H1 (cell line): ENCODE data around the gene CTNNA3.

Experiments used
- CEBPB ChIP-seq: IDR thresholded peaks from 2 replicates; pipeline ENCODE4 v1.6.1; 2012; ENCODE audit warnings: low read depth, low read length
- CTCF ChIP-seq, 3 experiments: IDR thresholded peaks; 1 replicate in 2 of 3; 2 replicates in 1 of 3; pipeline versions ENCODE4 v1.5.1 to v1.6.1; 2011; ENCODE audit warnings: low read length in 3 of 3, mild to moderate bottlenecking in 3 of 3, inconsistent platforms in 2 of 3, low read depth in 1 of 3, moderate library complexity in 1 of 3; ENCODE audit not compliant: insufficient read depth in 1 of 3; ENCODE audit errors: control extremely low read depth in 1 of 3
- GABPA ChIP-seq: IDR thresholded peaks from 2 replicates; pipeline ENCODE4 v1.6.1; 2011; ENCODE audit warnings: mild to moderate bottlenecking, low read length, moderate library complexity, borderline replicate concordance; ENCODE audit not compliant: insufficient read depth
- MAFK ChIP-seq: IDR thresholded peaks from 2 replicates; pipeline ENCODE4 v1.6.1; 2012; ENCODE audit warnings: low read depth, mild to moderate bottlenecking, improper control_type of control experiment, low read length
- POLR2A ChIP-seq, 2 experiments: IDR thresholded peaks; 1 replicate in 1 of 2; 2 replicates in 1 of 2; pipeline ENCODE4 v1.6.1; 2011; ENCODE audit warnings: low read depth in 2 of 2, low read length in 2 of 2, mild to moderate bottlenecking in 2 of 2; ENCODE audit errors: control extremely low read depth in 1 of 2
- POLR2AphosphoS5 ChIP-seq: IDR thresholded peaks from 2 replicates; pipeline ENCODE4 v1.6.1; 2011; ENCODE audit warnings: low read depth, low read length
- RXRA ChIP-seq: IDR thresholded peaks from 2 replicates; pipeline ENCODE4 v1.6.1; 2011; ENCODE audit warnings: low read depth, mild to moderate bottlenecking, low read length, moderate library complexity; ENCODE audit not compliant: insufficient read depth
- TEAD4 ChIP-seq: IDR thresholded peaks from 2 replicates; pipeline ENCODE4 v1.6.1; 2012; ENCODE audit warnings: low read depth, low read length, inconsistent platforms, mixed read lengths
- TF ChIP-seq, protein P1 (sequence below): IDR thresholded peaks from 2 replicates; pipeline ENCODE4 v1.6.1; 2012; ENCODE audit warnings: low read length, inconsistent platforms
- TF ChIP-seq, protein P2 (sequence below): IDR thresholded peaks from 2 replicates; pipeline ENCODE4 v1.6.1; 2011; ENCODE audit warnings: low read length, improper control_type of control experiment
- TF ChIP-seq, protein P3 (sequence below): IDR thresholded peaks from 2 replicates; pipeline ENCODE4 v1.6.1; 2011; ENCODE audit warnings: low read depth, mild to moderate bottlenecking, low read length; ENCODE audit not compliant: insufficient read depth

DNA sequence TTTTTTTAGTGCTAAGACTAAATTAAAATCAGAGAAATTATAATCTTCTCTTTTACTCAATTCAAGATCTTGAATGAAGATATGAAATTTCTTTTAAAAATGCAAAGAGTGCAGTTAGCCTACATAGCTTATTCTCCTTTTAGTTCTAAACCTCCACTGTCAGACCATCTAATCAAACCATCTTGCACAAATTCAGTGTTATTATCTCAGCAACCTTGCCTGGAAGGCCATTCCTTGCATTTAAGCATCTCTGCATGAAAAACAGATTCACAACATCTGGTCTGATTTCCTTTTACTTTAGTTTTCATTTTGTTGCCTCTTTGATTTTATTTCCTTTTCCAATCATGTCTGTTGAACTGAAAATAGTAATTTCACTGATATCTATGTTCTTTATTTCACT lies 1297.3 kb downstream of the CTNNA3 start:
- TF ChIP-seq, protein P1, sequence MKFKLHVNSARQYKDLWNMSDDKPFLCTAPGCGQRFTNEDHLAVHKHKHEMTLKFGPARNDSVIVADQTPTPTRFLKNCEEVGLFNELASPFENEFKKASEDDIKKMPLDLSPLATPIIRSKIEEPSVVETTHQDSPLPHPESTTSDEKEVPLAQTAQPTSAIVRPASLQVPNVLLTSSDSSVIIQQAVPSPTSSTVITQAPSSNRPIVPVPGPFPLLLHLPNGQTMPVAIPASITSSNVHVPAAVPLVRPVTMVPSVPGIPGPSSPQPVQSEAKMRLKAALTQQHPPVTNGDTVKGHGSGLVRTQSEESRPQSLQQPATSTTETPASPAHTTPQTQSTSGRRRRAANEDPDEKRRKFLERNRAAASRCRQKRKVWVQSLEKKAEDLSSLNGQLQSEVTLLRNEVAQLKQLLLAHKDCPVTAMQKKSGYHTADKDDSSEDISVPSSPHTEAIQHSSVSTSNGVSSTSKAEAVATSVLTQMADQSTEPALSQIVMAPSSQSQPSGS, result no peak
- no peak for TF ChIP-seq POLR2A (IDR thresholded peaks at IDR 0.05; ENCODE audit: control extremely low read depth in 1 of 2, low read depth in 2 of 2, low read length in 2 of 2)
- TF ChIP-seq, protein P2, sequence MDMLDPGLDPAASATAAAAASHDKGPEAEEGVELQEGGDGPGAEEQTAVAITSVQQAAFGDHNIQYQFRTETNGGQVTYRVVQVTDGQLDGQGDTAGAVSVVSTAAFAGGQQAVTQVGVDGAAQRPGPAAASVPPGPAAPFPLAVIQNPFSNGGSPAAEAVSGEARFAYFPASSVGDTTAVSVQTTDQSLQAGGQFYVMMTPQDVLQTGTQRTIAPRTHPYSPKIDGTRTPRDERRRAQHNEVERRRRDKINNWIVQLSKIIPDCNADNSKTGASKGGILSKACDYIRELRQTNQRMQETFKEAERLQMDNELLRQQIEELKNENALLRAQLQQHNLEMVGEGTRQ, result no peak
- no peak for TF ChIP-seq TEAD4
- TF ChIP-seq CTCF (IDR thresholded peaks at IDR 0.05; ENCODE audit: control extremely low read depth in 1 of 3, insufficient read depth in 1 of 3, low read depth in 1 of 3, low read length in 3 of 3), result no peak
- no peak for TF ChIP-seq GABPA
- no peak for TF ChIP-seq MAFK
- TF ChIP-seq CEBPB, result no peak
- TF ChIP-seq RXRA, result no peak
- no peak for TF ChIP-seq POLR2AphosphoS5
- TF ChIP-seq, protein P3, sequence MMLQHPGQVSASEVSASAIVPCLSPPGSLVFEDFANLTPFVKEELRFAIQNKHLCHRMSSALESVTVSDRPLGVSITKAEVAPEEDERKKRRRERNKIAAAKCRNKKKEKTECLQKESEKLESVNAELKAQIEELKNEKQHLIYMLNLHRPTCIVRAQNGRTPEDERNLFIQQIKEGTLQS, result no peak
